ENCODE data around the gene HAVCR1. TPM values are rescaled to one million over a fixed set of nuclear protein-coding genes. Genes with fewer than 3 reads are reported as not detected.

Gene HAVCR1
- total RNA-seq, 1 donor from 2014 or later = 0.20 TPM

DNA sequence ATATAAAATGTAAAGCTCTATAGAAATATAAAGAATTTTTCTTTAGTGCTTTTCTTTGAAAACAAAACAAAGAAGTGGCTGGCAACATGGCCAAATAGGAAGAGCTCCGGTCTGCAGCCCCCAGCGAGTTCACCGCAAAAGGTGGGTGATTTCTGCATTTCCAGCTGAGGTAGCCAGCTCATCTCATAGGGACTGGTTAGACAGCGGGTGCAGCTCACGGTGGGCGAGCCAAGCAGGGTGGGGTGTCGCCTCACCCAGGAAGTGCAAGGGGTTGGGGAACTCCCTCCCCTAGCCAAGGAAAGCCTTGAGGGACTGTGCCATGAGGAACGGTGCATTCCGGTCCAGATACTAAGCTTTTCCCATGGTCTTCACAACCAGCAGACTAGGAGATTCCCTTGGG is 74.9 kb downstream of the HAVCR1 start:
- Mint-ChIP-seq H3K4me1 (no peaks in the 10 kb centered on the region), H3K27me3 (ENCODE audit: low read depth) (peaks cover 15% of the 10 kb centered on the region), H3K27ac (no peak overlapping the region), H3K4me3 (no peak overlapping the region), H3K36me3 (no peaks in the 10 kb centered on the region), H3K9me3 (peaks cover 10% of the 10 kb centered on the region)
- no peak for DNase-seq (ENCODE audit: low spot score in 2 of 2, unreplicated experiment in 2 of 2)
- TF ChIP-seq, protein P1, sequence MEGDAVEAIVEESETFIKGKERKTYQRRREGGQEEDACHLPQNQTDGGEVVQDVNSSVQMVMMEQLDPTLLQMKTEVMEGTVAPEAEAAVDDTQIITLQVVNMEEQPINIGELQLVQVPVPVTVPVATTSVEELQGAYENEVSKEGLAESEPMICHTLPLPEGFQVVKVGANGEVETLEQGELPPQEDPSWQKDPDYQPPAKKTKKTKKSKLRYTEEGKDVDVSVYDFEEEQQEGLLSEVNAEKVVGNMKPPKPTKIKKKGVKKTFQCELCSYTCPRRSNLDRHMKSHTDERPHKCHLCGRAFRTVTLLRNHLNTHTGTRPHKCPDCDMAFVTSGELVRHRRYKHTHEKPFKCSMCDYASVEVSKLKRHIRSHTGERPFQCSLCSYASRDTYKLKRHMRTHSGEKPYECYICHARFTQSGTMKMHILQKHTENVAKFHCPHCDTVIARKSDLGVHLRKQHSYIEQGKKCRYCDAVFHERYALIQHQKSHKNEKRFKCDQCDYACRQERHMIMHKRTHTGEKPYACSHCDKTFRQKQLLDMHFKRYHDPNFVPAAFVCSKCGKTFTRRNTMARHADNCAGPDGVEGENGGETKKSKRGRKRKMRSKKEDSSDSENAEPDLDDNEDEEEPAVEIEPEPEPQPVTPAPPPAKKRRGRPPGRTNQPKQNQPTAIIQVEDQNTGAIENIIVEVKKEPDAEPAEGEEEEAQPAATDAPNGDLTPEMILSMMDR (IDR thresholded peaks at IDR 0.05; ENCODE audit: unreplicated experiment) = no peak

DNA sequence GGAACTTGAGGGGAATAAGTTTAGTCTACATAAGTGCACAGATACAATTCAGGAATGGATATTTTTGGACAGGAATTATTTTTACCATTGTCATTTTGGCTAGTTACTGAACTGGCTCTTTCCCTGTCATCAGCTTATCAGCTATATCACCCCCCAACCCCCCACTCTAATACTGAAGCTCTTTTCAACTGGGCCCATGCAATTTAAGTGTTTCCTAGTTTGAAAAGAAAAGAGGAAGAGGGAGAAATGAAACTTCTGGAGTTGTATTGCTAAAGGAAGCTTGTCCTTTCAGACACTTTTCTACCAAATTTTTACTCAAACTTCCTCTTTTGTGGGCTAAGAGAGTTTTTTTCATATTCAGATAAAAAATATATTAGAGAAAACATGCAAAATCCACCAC is 77.4 kb downstream of the HAVCR1 start:
- Mint-ChIP-seq H3K4me3 (no peak overlapping the region), H3K4me1 (no peaks in the 10 kb centered on the region)

More for the DNA sequence above, 77.4 kb downstream of the HAVCR1 start:
- Mint-ChIP-seq H3K27ac (no peak overlapping the region), H3K27me3 (ENCODE audit: low read depth) (peaks cover 10% of the 10 kb centered on the region), H3K9me3 (peaks cover 2% of the 10 kb centered on the region), H3K36me3 (no peaks in the 10 kb centered on the region)
- DNase-seq (ENCODE audit: low spot score in 2 of 2, unreplicated experiment in 2 of 2) = no peak
- TF ChIP-seq, protein P1 (IDR thresholded peaks at IDR 0.05; ENCODE audit: unreplicated experiment) = no peak

Other genes with a start within 250 kb of the HAVCR1 start
- gene PPP1R2B, start 208.8 kb downstream of the HAVCR1 start, total RNA-seq = 0.11 TPM in 1 of 3 replicates, not detected in the others
- gene TIMD4, start 95.9 kb downstream of the HAVCR1 start, total RNA-seq = not detected in 3 replicates
- 0.84 to 1.2 TPM (median 0.86 TPM) in 3 replicates for gene HAVCR2, start 49.9 kb upstream of the HAVCR1 start, total RNA-seq
- gene MED7, start 83.7 kb upstream of the HAVCR1 start, total RNA-seq = 9.8 to 11.1 TPM (median 11.1 TPM) in 3 replicates
- not detected in 3 replicates for gene GARIN3, start 107.1 kb upstream of the HAVCR1 start, total RNA-seq
- gene ITK, start 121.7 kb upstream of the HAVCR1 start, total RNA-seq = 0.09 TPM in 1 of 3 replicates, not detected in the others
- gene CYFIP2, start 207.0 kb upstream of the HAVCR1 start, total RNA-seq = 80.9 to 82.9 TPM (median 82.2 TPM) in 3 replicates

All from mesothelial cell of epicardium (in vitro differentiated cells).